Activated CD4-positive, alpha-beta T cell treated with anti-CD3 and anti-CD28 coated beads, Interleukin-2, amount 10 ng/mL, durations not matched to agents 7 days and 5 days (primary cell): Measurements from ENCODE around the gene S100A10. TPM values are rescaled to one million over a fixed set of nuclear protein-coding genes. Genes with fewer than 3 reads are reported as not detected.

Source experiments
- CTCF ChIA-PET: fragments of 350-600 bp; sonication (Branson Sonifier 250); formaldehyde crosslinking; loops from one replicate; lab custom pipeline; 2021; ENCODE audit warnings: antibody characterized with exemption; lab: Charles Lee
- POLR2A ChIA-PET: fragments of 350-600 bp; sonication (Branson Sonifier 250); formaldehyde crosslinking; loops from one replicate; lab custom pipeline; 2021; ENCODE audit warnings: antibody characterized with exemption; lab: Charles Lee
- DNase-seq: peaks from one replicate; pipeline ENCODE4 v3.0.0-alpha.2; 2020
- H3K27ac Mint-ChIP-seq: one replicate; pipeline ENCODE4 v1.8.0; 2021; ENCODE audit warnings: mild to moderate bottlenecking, moderate library complexity, mixed read lengths
- H3K27me3 Mint-ChIP-seq: one replicate; pipeline ENCODE4 v1.8.0; 2021; ENCODE audit warnings: mixed read lengths
- H3K36me3 Mint-ChIP-seq: one replicate; pipeline ENCODE4 v1.8.0; 2021; ENCODE audit warnings: low read depth, mixed read lengths
- H3K4me1 Mint-ChIP-seq: one replicate; pipeline ENCODE4 v1.8.0; 2021; ENCODE audit warnings: mixed read lengths
- H3K4me3 Mint-ChIP-seq: one replicate; pipeline ENCODE4 v1.8.0; 2021; ENCODE audit warnings: mild to moderate bottlenecking, moderate library complexity, mixed read lengths
- H3K9me3 Mint-ChIP-seq: one replicate; pipeline ENCODE4 v1.8.0; 2021; ENCODE audit warnings: mixed read lengths
- total RNA-seq, 2 experiments: library from RNA; stranded (reverse); gene quantifications; one replicate each; pipeline ENCODE4 v1.2.3, GENCODE V29; 2021

The S100A10 gene
- total RNA-seq, 2 experiments from 2014 or later = 561 to 662 TPM

DNA sequence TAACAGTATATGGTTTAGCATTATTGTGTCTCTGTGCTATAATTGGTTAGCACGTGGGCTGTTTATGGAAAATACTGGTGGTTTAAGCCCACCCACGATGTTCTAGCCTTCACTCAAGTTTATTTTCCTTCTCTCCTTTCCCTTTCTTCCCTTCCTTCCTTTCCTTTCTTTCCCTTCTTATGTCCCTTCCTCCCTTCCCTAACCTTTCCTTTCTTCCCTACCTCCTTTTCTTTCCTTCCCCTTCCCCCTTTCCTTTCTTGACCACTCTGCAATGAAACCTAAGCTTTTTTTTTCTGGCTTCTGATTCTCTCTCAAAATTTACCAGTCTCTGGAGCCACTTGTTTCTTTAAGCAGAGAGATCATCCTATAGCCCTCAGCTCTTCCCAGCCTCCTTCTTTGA lies 13.4 kb upstream of the S100A10 start:
- Mint-ChIP-seq H3K4me3 (no peak overlapping the region), H3K9me3 (no peaks in the 10 kb centered on the region), H3K27me3 (peaks cover 42% of the 10 kb centered on the region), H3K36me3 (no peaks in the 10 kb centered on the region), H3K27ac (no peak overlapping the region), H3K4me1 (peaks cover 9% of the 10 kb centered on the region)
- CTCF ChIA-PET = interaction anchor here (0.7 to 3.1 kb wide), 3 partner anchors 9 to 39 kb away, joined by 3 to 9 read pairs (median 5); no protein-coding TSS in a partner anchor
- DNase-seq = no peak
- POLR2A ChIA-PET = no interaction called here

GRCh38 chr1:152005360-152005912 lies 11.8 kb upstream of the S100A10 start:
- Mint-ChIP-seq H3K9me3 (no peaks in the 10 kb centered on the region), H3K4me1 (peaks cover 16% of the 10 kb centered on the region), H3K27ac (no peak overlapping the region), H3K36me3 (no peaks in the 10 kb centered on the region), H3K4me3 (no peak overlapping the region), H3K27me3 (peaks cover 45% of the 10 kb centered on the region)
- POLR2A ChIA-PET = no interaction called here
- DNase-seq = no peak
- CTCF ChIA-PET = interaction anchor here (0.9 to 3.1 kb wide), 2 partner anchors 29 to 37 kb away, joined by 5 to 9 read pairs; no protein-coding TSS in a partner anchor

- ChIA-PET POLR2A (no interaction called here), CTCF (interaction anchor here (1.0 to 5.6 kb wide), 5 partner anchors 10 to 99 kb away, joined by 3 to 75 read pairs (median 9); no protein-coding TSS in a partner anchor)
- H3K27ac Mint-ChIP-seq = no peak overlapping the region
Observed at GRCh38 chr1:152003846-152004442, 10.3 kb upstream of the S100A10 start.

DNA sequence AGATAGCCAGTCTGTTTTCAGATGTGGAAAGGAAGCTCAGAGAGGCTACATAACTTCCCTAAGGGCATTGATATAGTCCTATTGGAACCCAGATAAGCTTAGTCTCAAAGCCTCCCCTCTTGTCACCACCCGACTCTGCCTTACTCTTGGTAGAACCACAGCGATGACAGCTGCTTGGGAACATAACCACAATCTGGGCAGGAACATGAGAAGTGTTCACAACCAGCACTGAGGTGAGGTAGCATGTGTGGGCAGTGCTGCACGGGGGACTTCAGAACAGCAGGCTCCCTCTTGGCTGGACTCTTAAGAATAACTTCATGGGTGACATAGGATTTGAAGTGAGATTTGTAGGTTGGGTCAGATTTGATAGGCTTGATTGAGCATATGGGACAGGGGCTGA lies 9.3 kb upstream of the S100A10 start:
- no peak for DNase-seq
- POLR2A ChIA-PET = no interaction called here
- H3K4me3 Mint-ChIP-seq = no peak overlapping the region
- H3K9me3 Mint-ChIP-seq = no peaks in the 10 kb centered on the region
- peaks cover 16% of the 10 kb centered on the region for H3K4me1 Mint-ChIP-seq
- CTCF ChIA-PET = interaction anchor here (1.0 to 5.6 kb wide), 11 partner anchors 8 to 115 kb away, joined by 3 to 75 read pairs (median 8); no protein-coding TSS in a partner anchor
- H3K36me3 Mint-ChIP-seq = no peaks in the 10 kb centered on the region
- H3K27ac Mint-ChIP-seq = no peak overlapping the region
- H3K27me3 Mint-ChIP-seq = peaks cover 41% of the 10 kb centered on the region

More at GRCh38 chr1:152003846-152004442, 10.3 kb upstream of the S100A10 start:
- H3K27me3 Mint-ChIP-seq = peaks cover 43% of the 10 kb centered on the region
- no peaks in the 10 kb centered on the region for H3K36me3 Mint-ChIP-seq
- peaks cover 16% of the 10 kb centered on the region for H3K4me1 Mint-ChIP-seq
- DNase-seq = no peak
- H3K4me3 Mint-ChIP-seq = no peak overlapping the region
- no peaks in the 10 kb centered on the region for H3K9me3 Mint-ChIP-seq

DNA sequence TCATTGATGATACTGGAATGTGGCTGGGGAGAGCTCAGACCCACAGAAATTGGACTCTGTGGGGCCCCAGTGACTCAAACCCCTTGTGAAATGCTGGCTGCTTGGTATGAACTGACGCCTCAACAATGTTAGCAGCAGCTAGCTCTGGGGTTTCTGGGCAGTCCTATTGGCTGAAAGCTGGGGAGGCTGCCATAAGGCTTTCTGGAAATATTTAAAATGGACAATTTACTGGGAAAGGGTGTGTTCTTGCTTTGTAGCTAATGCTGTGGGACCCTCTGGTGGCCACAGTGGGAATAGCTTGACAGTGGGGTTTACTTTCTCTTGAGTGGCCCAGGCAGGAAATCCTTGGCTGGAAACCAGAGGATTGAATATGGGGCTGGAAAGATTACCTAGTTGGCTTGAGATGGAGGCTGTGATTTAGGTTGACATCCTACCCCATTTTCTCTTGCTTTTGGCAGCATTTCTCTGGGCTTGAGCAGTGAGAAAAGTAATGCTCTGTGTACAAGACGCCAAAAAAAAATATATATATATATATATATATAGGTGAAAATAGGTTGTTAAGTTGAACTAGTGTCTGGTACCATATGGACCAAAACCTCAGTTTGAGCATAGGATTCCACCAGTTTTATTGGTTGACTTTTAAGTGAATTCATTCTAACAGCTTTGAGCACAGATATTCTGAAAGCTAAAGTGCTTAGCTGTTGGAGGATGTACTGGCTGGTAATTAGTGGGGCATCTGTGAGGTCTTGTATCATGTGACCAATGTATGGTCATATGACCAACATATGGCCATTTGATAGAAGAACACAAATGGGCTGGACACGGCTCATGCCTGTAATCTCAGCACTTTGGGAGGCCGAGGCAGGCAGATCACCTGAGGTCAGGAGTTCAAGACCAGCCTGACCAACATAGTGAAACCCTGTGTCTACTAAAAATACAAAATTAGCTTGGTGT lies 8.2 kb upstream of the S100A10 start:
- Mint-ChIP-seq H3K9me3 (no peaks in the 10 kb centered on the region), H3K36me3 (no peaks in the 10 kb centered on the region), H3K4me1 (peaks cover 16% of the 10 kb centered on the region), H3K27ac (no peak overlapping the region), H3K27me3 (peaks cover 38% of the 10 kb centered on the region), H3K4me3 (no peak overlapping the region)
- peak; percentile 84 for DNase-seq
- POLR2A ChIA-PET = interaction anchor here (0.7 kb wide), 2 partner anchors 36 to 1369 kb away, joined by 3 to 5 read pairs; no protein-coding TSS in a partner anchor
- CTCF ChIA-PET = interaction anchor here (0.5 to 5.6 kb wide), 30 partner anchors 8 to 1867 kb away, joined by 3 to 75 read pairs (median 4); partner anchors contain the start of gene S100A10

GRCh38 chr1:152000964-152001630 lies 7.4 kb upstream of the S100A10 start:
- Mint-ChIP-seq H3K4me3 (no peak overlapping the region), H3K27ac (no peak overlapping the region), H3K4me1 (peaks cover 16% of the 10 kb centered on the region), H3K9me3 (no peaks in the 10 kb centered on the region), H3K27me3 (peaks cover 38% of the 10 kb centered on the region), H3K36me3 (no peaks in the 10 kb centered on the region)
- ChIA-PET CTCF (interaction anchor here (0.8 to 5.6 kb wide), 30 partner anchors 8 to 308 kb away, joined by 3 to 75 read pairs (median 4); partner anchors contain the start of genes C2CD4D and S100A10), POLR2A (interaction anchor here (0.7 kb wide), 1 partner anchor 1369 kb away, joined by 3 read pairs; no protein-coding TSS in a partner anchor)
- no peak for DNase-seq

DNA sequence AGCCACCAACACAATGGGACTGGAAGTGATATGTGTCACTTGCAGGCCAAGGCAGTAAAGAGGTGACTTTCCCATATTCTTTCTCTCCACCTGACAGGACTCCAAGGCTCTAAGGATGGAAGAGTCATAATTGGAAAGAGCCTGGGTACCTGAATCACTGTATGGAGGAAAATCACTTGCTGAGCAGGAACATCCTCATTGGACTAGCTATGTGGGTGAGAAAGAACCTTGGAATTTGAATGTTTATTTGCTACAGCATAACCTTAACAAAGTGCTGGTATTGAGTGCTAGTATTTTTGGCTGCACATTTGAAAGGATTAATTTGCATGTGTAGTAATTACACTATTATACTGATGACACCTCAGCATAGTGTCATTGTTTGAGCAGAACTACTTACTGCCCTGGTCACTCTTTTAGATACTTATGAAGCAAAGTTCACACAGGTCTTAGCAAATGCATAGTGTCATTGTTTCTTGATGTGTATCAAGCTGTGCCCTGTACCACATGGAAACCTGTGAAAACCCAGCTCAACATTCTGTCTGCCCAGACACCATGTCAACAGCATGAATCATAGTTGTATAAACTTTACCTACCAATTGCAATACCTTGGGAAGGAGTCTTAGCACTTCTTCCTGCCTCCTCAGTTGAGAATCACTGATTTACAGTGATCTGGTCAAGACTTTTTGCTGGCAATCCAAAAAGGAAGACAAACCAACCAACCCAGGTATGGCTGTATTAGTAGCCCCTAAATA lies 5.1 kb upstream of the S100A10 start:
- CTCF ChIA-PET = interaction anchor here (0.9 to 5.6 kb wide), 6 partner anchors 15 to 65 kb away, joined by 3 to 75 read pairs (median 4); no protein-coding TSS in a partner anchor
- DNase-seq = no peak
- H3K4me1 Mint-ChIP-seq = peaks cover 22% of the 10 kb centered on the region

GRCh38 chr1:151997284-151997570 lies 3.6 kb upstream of the S100A10 start:
- POLR2A ChIA-PET = no interaction called here
- no peak for DNase-seq
- no peak overlapping the region for H3K4me3 Mint-ChIP-seq

More for the DNA sequence above, 5.1 kb upstream of the S100A10 start:
- POLR2A ChIA-PET = no interaction called here
- no peak overlapping the region for H3K4me3 Mint-ChIP-seq
- H3K36me3 Mint-ChIP-seq = no peaks in the 10 kb centered on the region
- H3K27ac Mint-ChIP-seq = no peak overlapping the region
- H3K27me3 Mint-ChIP-seq = peaks cover 19% of the 10 kb centered on the region
- no peaks in the 10 kb centered on the region for H3K9me3 Mint-ChIP-seq

DNA sequence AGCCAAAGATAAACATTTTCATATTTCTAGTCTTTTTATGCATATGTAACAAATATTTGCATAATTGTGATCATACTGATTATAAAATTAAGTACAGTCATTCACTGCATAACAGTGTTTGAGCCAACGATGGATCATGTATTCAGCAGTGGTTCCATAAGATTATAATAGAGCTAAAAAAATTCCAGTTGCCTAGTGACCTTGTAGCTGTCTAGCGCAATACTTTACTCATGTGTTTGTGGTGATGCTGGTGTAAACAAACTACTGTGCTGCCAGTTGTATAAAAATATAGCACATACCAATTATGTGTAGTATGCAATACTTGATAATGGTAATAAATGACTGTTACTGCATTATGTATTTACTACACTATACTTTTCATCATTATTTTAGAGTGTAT lies 2.1 kb upstream of the S100A10 start:
- DNase-seq = no peak
- Mint-ChIP-seq H3K9me3 (no peaks in the 10 kb centered on the region), H3K36me3 (peaks cover 21% of the 10 kb centered on the region), H3K4me1 (peaks cover 32% of the 10 kb centered on the region), H3K27me3 (peaks cover 9% of the 10 kb centered on the region), H3K4me3 (no peak overlapping the region), H3K27ac (no peak overlapping the region)
- ChIA-PET POLR2A (no interaction called here), CTCF (interaction anchor here (0.7 to 2.1 kb wide), 6 partner anchors 10 to 108 kb away, joined by 3 to 9 read pairs (median 4); no protein-coding TSS in a partner anchor)

More at GRCh38 chr1:151997284-151997570, 3.6 kb upstream of the S100A10 start:
- Mint-ChIP-seq H3K9me3 (no peaks in the 10 kb centered on the region), H3K36me3 (peaks cover 8% of the 10 kb centered on the region), H3K27me3 (peaks cover 10% of the 10 kb centered on the region), H3K27ac (no peak overlapping the region), H3K4me1 (peaks cover 23% of the 10 kb centered on the region)
- CTCF ChIA-PET = interaction anchor here (0.6 to 1.3 kb wide), 2 partner anchors 20 to 143 kb away, joined by 3 read pairs; no protein-coding TSS in a partner anchor

DNA sequence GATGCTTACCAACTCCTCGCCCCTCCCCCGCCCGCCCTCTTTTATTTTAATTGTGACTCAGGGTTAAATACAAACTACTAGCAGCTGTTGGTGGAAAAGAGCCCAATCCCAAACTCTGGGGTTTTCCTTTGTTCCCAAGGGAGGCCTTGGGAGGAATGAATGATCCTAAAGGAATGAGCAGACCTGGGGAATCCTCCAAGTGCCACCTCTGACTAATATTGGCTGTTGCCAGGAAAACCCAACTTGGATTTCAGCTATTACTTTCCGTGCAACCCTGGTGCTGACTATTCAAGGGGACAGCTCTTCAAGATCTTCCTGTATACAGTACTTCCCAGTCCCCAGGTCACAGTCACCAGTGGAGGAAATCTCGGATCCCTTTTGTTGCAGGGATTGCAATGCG lies 1.3 kb upstream of the S100A10 start:
- peak overlapping the region; percentile 11 for H3K4me3 Mint-ChIP-seq
- H3K36me3 Mint-ChIP-seq = peaks cover 26% of the 10 kb centered on the region
- H3K4me1 Mint-ChIP-seq = peaks cover 38% of the 10 kb centered on the region
- H3K9me3 Mint-ChIP-seq = no peaks in the 10 kb centered on the region
- POLR2A ChIA-PET = interaction anchor here (0.8 kb wide), 1 partner anchor 27 kb away, joined by 3 read pairs; no protein-coding TSS in a partner anchor
- DNase-seq = no peak
- peaks cover 7% of the 10 kb centered on the region for H3K27me3 Mint-ChIP-seq
- CTCF ChIA-PET = interaction anchor here (0.6 to 2.1 kb wide), 2 partner anchors 19 to 174 kb away, joined by 3 to 9 read pairs; no protein-coding TSS in a partner anchor
- H3K27ac Mint-ChIP-seq = peak overlapping the region; percentile 65

DNA sequence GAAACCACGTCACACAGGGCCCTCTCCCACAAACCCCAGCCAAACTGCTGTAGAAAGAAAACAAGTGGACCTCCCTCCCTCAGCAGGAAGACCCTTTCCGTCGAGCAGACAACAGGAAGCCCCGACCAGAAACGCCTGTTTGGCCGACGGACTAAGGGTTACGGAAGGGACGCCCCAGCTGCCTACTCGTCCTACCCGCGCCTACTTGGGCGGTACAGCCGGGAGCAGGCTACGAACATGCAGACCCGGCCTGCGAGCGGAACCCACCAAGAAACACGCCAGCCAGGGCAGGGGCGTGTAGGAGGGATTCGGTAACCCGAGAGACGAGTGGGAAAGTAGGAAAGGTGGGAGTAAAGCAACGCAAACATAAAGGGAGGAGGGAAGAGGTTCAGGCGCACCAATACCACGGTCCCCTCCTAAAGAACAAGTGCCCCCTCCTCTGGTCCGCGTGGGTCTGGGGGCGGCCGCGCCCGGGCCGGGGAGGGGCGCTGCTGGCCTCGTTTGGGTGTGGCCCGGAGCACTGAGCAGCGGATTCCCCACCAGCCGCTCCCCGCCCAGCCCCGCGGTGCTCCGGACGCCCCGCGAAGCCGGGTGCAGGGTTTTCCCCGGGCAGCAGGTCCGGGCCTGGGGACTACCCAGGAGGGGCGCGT lies 450 bp downstream of the S100A10 start:
- Mint-ChIP-seq H3K4me3 (peak overlapping the region; percentile 95), H3K36me3 (peaks cover 40% of the 10 kb centered on the region), H3K9me3 (no peaks in the 10 kb centered on the region), H3K27me3 (no peaks in the 10 kb centered on the region), H3K4me1 (peaks cover 56% of the 10 kb centered on the region), H3K27ac (peak overlapping the region; percentile 98)
- ChIA-PET CTCF (interaction anchor here (0.8 to 3.3 kb wide), 9 partner anchors 9 to 459 kb away, joined by 3 to 17 read pairs (median 3); no protein-coding TSS in a partner anchor), POLR2A (no interaction called here)
- DNase-seq = peak; percentile 49
